EL (cell line): Measurements from ENCODE around the gene IPPK.
"Not testable (repeated sequence)": the region's sequence is repeated elsewhere in the genome, so short reads cannot be mapped to it uniquely, and the experiment has no call there.

Experiments
- DNase-seq: peaks from one replicate; pipeline ENCODE4 v3.0.0-alpha.2; 2016

IPPK gene

GRCh38 chr9:92612816-92613215 lies 57.1 kb downstream of the IPPK start:
- DNase-seq = no peak

- no peak for DNase-seq
Observed at GRCh38 chr9:92612292-92612691, 57.6 kb downstream of the IPPK start.

GRCh38 chr9:92611621-92612285 lies 58.2 kb downstream of the IPPK start:
- DNase-seq = no peak

GRCh38 chr9:92610470-92611420 lies 59.2 kb downstream of the IPPK start:
- DNase-seq = no peak

GRCh38 chr9:92608909-92609445 lies 61.0 kb downstream of the IPPK start:
- peak; percentile 13 for DNase-seq

- no peak for DNase-seq
Observed at GRCh38 chr9:92608241-92608908, 61.6 kb downstream of the IPPK start.

GRCh38 chr9:92607773-92608172 lies 62.2 kb downstream of the IPPK start:
- DNase-seq = peak; percentile 92

GRCh38 chr9:92607088-92607487 lies 62.8 kb downstream of the IPPK start:
- DNase-seq = peak; percentile 77

- no peak for DNase-seq
Observed at GRCh38 chr9:92605224-92605623, 64.7 kb downstream of the IPPK start.

GRCh38 chr9:92603990-92604389 lies 65.9 kb downstream of the IPPK start:
- DNase-seq = no peak

GRCh38 chr9:92603100-92603499 lies 66.8 kb downstream of the IPPK start:
- DNase-seq = no peak

- no peak for DNase-seq
Observed at GRCh38 chr9:92602413-92602812, 67.5 kb downstream of the IPPK start.

GRCh38 chr9:92601451-92601850 lies 68.5 kb downstream of the IPPK start:
- DNase-seq = no peak

- DNase-seq = peak; percentile 54
Observed at GRCh38 chr9:92600462-92601261, 69.3 kb downstream of the IPPK start.

GRCh38 chr9:92599938-92600461 lies 69.9 kb downstream of the IPPK start:
- no peak for DNase-seq

GRCh38 chr9:92598382-92598781 lies 71.5 kb downstream of the IPPK start:
- DNase-seq = no peak

GRCh38 chr9:92595930-92596329 lies 74.0 kb downstream of the IPPK start:
- no peak for DNase-seq

- DNase-seq = not testable (repeated sequence)
Observed at GRCh38 chr9:92595075-92595474, 74.9 kb downstream of the IPPK start.

- no peak for DNase-seq
Observed at GRCh38 chr9:92592946-92593861, 76.7 kb downstream of the IPPK start.

- no peak for DNase-seq
Observed at GRCh38 chr9:92592537-92592936, 77.4 kb downstream of the IPPK start.

GRCh38 chr9:92590377-92590776 lies 79.6 kb downstream of the IPPK start:
- no peak for DNase-seq
